Testis (tissue), 3 donors: Measurements from ENCODE around the gene RPS27L. TPM values are rescaled to one million over a fixed set of nuclear protein-coding genes. Genes with fewer than 3 reads are reported as not detected.

Experiments
- DNase-seq: peaks from one replicate; pipeline ENCODE4 v3.0.0-alpha.2; 2019
- H3K27ac ChIP-seq, 2 donors: fragments of 200-600 bp; sonication (generic); one replicate each; pipeline ENCODE4 v1.5.1; 2019
- H3K27me3 ChIP-seq: fragments of 200-600 bp; sonication (generic); one replicate; pipeline ENCODE4 v1.5.1; 2019
- H3K36me3 ChIP-seq: fragments of 200-600 bp; sonication (generic); one replicate; pipeline ENCODE4 v1.5.1; 2017; ENCODE audit warnings: low read depth; ENCODE audit errors: missing control alignments
- H3K4me1 ChIP-seq: fragments of 200-600 bp; sonication (generic); one replicate; pipeline ENCODE4 v1.5.1; 2019
- H3K4me3 ChIP-seq, 2 donors: fragments of 200-600 bp; sonication (generic); one replicate each; pipeline ENCODE4 v1.5.1; 2017 to 2019
- H3K9me3 ChIP-seq: fragments of 200-600 bp; sonication (generic); one replicate; pipeline ENCODE4 v1.5.1; 2017
- CTCF ChIP-seq, 3 experiments: fragments of 450-650 bp in 2 of 3; fragments of 200-600 bp in 1 of 3; sonication (generic) in 1 of 3; IDR thresholded peaks; one replicate each; pipeline ENCODE4 v1.5.1; 2016 to 2019; ENCODE audit warnings: antibody characterized with exemption in 3 of 3, mild to moderate bottlenecking in 2 of 3, moderate library complexity in 1 of 3
- POLR2A ChIP-seq: fragments of 450-650 bp; IDR thresholded peaks from one replicate; pipeline ENCODE4 v1.6.1; 2017; ENCODE audit warnings: antibody characterized with exemption, mild to moderate bottlenecking, moderate library complexity
- WGBS, 2 donors: methylation state at CpG; one replicate each; pipeline ENCODE4 v1.1.5; 2018; 5-methylcytosine and 5-hydroxymethylcytosine counted together
- intact Hi-C: fragments of 100-400 bp; cut with DNase I; formaldehyde crosslinking; loops from one replicate; pipeline ENCODE4 v1.15.1; 2023; ENCODE audit warnings: low total_unique reads
- polyA plus RNA-seq: library from polyadenylated mRNA; stranded (reverse); fragments of 350-450 nt; fragmentation: Illumina TruSeq; extraction: RNeasy Lipid Tissue Mini Kit (QIAGEN cat#74804); gene quantifications from one replicate; pipeline ENCODE4 v1.2.3, GENCODE V29; 2014; ENCODE audit warnings: low read depth, low replicate concordance; ENCODE audit not compliant: insufficient read depth
- total RNA-seq, 2 donors: library from RNA; depleted of rRNA; stranded (reverse); fragments of >200 nt; gene quantifications; one replicate each; pipeline ENCODE4 v1.2.3, GENCODE V29; 2016

RPS27L gene
- total and polyA plus RNA-seq, 3 donors from 2014 or later = 34.3 to 69.7 (median 46.6) TPM

DNA sequence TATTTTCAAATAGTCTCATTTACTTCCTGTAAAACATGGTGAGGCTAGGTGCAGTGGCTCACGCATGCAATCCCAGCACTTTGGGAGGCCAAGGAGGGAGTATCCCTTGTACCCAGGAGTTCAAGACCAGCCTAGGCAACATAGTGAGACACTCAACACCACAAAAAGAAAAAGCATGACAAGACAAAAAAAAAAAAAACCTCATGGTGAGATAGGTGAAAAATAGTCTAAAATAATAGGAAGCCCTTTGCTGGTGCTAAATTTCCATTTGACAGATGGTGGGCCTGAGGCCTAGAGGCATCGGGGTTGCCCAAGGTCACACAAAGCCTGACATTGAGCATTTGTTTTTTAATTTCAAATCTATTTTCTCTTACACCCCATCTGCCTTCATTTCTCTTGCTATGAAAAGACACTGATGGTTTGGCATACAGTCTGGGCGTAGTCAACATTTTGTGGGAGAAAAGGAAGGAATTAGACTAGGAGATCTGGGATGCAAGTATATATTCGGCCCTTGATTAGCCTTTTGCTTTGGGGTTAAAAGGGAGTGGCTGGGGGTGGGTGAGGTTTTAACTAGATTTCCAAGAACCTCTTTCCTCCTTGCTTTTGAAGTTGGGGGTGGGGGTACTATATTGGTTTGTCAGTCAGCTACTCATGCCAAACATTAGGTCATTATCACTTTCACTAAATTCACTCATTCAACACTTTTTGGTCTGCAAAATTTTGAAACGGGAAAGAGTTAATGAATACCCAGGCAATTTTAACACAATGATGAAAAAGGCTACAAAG, 43.4 kb upstream of the RPS27L start:
- H3K27me3 ChIP-seq = no peaks in the 10 kb centered on the region
- no peak overlapping the region for H3K27ac ChIP-seq
- H3K9me3 ChIP-seq = no peaks in the 10 kb centered on the region
- no peak overlapping the region for H3K4me3 ChIP-seq
- DNase-seq = no peak
- no peaks in the 10 kb centered on the region for H3K36me3 ChIP-seq
- WGBS, 2 donors = 81 to 87% methylated on average over 5 of the region's 5 CpGs
- peaks cover 8% of the 10 kb centered on the region for H3K4me1 ChIP-seq
- intact Hi-C loops = no loop called here
- TF ChIP-seq CTCF (IDR thresholded peaks at IDR 0.05) (no peak), POLR2A (no peak)

DNA sequence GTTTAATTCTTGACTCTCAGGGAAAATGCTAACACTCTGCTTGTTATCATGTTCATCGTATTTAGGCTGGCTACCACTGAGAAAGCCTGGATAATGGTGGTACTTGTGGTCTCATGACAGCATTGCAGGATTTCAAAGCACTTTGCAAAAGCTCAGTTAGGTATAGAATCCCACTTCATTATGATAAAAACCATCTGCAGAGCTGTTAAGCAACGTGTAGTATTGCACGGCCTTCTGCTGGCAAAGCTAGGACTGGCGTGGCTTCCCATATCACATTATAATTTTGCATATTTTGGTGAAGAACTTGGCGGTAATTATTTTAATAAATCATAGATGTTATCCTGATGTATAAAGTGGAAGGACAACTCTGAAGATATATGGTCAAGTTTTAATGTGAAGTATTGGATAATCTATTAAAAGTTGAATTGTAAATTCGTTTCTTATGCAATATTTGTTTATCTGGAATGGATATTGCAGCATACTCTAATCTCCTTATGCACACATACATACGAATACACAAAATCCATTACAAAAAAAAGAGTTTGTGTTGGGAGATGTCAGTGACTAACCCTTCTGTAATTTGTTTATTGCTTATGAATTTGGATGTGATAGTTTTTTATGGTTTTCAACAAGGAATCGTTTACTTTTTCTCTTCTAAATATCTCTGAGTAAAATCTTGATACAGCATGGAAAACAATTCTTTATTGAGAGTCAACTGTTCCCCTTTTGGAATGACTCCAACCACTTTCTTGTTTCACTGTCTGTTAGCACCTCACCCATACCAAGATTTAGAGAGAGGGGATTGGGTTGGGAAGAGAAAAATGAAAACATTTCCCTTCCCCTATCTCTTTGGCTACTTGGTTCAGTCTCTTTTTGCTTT, 41.3 kb upstream of the RPS27L start:
- no peak for DNase-seq
- H3K36me3 ChIP-seq = no peaks in the 10 kb centered on the region
- H3K27ac ChIP-seq = no peak overlapping the region
- intact Hi-C loops = no loop called here
- peaks cover 24% of the 10 kb centered on the region for H3K4me1 ChIP-seq
- TF ChIP-seq POLR2A (no peak), CTCF (IDR thresholded peaks at IDR 0.05) (no peak)
- no peaks in the 10 kb centered on the region for H3K27me3 ChIP-seq
- 76 to 82% methylated on average over 8 of the region's 8 CpGs for WGBS, 2 donors
- no peak overlapping the region for H3K4me3 ChIP-seq
- H3K9me3 ChIP-seq = no peaks in the 10 kb centered on the region

DNA sequence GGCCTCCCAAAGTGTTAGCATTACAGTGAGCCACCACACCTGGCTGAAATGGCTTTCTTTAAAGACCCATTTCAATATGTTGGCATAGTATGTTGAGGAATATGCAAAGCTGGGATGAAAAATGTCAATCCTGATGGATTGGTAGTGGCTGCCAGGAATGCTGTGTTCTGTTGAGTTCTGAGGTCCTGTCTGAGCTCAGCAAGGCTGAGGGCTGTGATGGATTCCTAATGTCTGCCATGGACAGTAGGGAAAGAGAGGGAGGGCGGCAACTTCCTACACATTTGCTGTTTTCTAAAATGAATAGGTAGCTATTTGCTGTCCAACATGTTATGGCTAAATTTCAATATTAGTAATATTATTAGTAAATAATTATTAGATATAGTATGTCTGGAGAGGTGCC, 40.3 kb upstream of the RPS27L start:
- H3K27ac ChIP-seq = no peak overlapping the region
- 92 to 100% methylated on average over 1 of the region's 1 CpG for WGBS, 2 donors
- no peak for TF ChIP-seq CTCF (IDR thresholded peaks at IDR 0.05)
- no peak for TF ChIP-seq POLR2A
- H3K36me3 ChIP-seq = no peaks in the 10 kb centered on the region
- intact Hi-C loops = no loop called here
- no peaks in the 10 kb centered on the region for H3K27me3 ChIP-seq
- H3K9me3 ChIP-seq = no peaks in the 10 kb centered on the region
- H3K4me3 ChIP-seq = no peak overlapping the region
- H3K4me1 ChIP-seq = peaks cover 26% of the 10 kb centered on the region
- no peak for DNase-seq

DNA sequence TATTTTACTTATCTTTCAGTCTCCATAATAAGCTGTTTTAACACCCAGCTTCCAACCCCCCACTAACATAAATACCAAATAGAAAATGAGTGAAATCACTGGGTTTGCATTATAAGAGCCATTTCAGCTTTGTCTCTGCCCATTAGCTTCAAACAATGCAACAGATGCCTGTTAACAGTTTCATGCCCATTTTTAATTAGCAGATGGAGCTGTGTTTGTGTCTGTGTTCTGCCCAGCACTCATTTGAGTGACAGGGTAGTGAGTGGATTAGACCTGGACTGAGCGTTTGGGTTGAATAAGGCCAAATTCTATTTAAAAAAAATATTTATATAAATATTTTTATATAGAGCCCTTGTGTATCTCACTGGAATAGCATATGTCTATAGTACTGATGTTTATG, 39.6 kb upstream of the RPS27L start:
- no peak for DNase-seq
- H3K4me1 ChIP-seq = peaks cover 26% of the 10 kb centered on the region
- intact Hi-C loops = no loop called here
- no peaks in the 10 kb centered on the region for H3K36me3 ChIP-seq
- H3K9me3 ChIP-seq = no peaks in the 10 kb centered on the region
- WGBS, 2 donors = 84 to 97% methylated on average over 1 of the region's 1 CpG
- no peak overlapping the region for H3K4me3 ChIP-seq
- H3K27ac ChIP-seq = no peak overlapping the region
- no peaks in the 10 kb centered on the region for H3K27me3 ChIP-seq
- TF ChIP-seq CTCF (IDR thresholded peaks at IDR 0.05) = no peak
- TF ChIP-seq POLR2A = no peak
